Thymus (tissue), 11 donors: ENCODE measurements around the gene FIZ1. TPM values are rescaled to one million over a fixed set of nuclear protein-coding genes. Genes with fewer than 3 reads are reported as not detected.

Source experiments
- DNase-seq, 9 donors: peaks; one replicate each; pipeline ENCODE4 v3.0.0-alpha.2; 2013; ENCODE audit warnings: low spot score in 9 of 9, low read depth in 6 of 9, missing footprints in 1 of 9
- H3K27ac ChIP-seq, 2 donors: one replicate each; pipeline ENCODE4 v1.5.1; 2013; ENCODE audit warnings: control low read depth in 1 of 2, low read depth in 1 of 2, low read length in 1 of 2, mild to moderate bottlenecking in 1 of 2, moderate library complexity in 1 of 2
- H3K27me3 ChIP-seq, 2 donors: one replicate each; pipeline ENCODE4 v1.5.1; 2013; ENCODE audit warnings: low read length in 1 of 2; ENCODE audit not compliant: control insufficient read depth in 2 of 2, insufficient read depth in 1 of 2
- H3K36me3 ChIP-seq, 2 donors: one replicate each; pipeline ENCODE4 v1.5.1; 2013; ENCODE audit warnings: low read length in 1 of 2, mild to moderate bottlenecking in 1 of 2, moderate library complexity in 1 of 2; ENCODE audit not compliant: control insufficient read depth in 2 of 2, insufficient read depth in 2 of 2
- H3K4me1 ChIP-seq, 2 donors: one replicate each; pipeline ENCODE4 v1.5.1; 2013; ENCODE audit warnings: low read length in 2 of 2; ENCODE audit not compliant: control insufficient read depth in 2 of 2, insufficient read depth in 2 of 2
- H3K4me3 ChIP-seq, 2 donors: one replicate each; pipeline ENCODE4 v1.5.1; 2013; ENCODE audit warnings: low read length in 2 of 2, control low read depth in 1 of 2, mild to moderate bottlenecking in 1 of 2
- H3K9me3 ChIP-seq, 2 donors: one replicate each; pipeline ENCODE4 v1.5.1; 2013; ENCODE audit warnings: low read length in 1 of 2, mild to moderate bottlenecking in 1 of 2; ENCODE audit not compliant: control insufficient read depth in 2 of 2, insufficient read depth in 1 of 2
- WGBS: extraction: QIAGEN DNeasy Blood & Tissue Kit; methylation state at CpG from one replicate; pipeline ENCODE4 v1.1.7; 2013; 5-methylcytosine and 5-hydroxymethylcytosine counted together
- polyA plus RNA-seq: library from polyadenylated mRNA; stranded (reverse); fragments of 200-250 nt; gene quantifications from one replicate; pipeline ENCODE4 v1.2.3, GENCODE V29; 2013
- total RNA-seq: library from RNA; stranded (reverse); fragments of 120-200 nt; gene quantifications from one replicate; pipeline ENCODE4 v1.2.4, GENCODE V29; 2013
- donor health status: healthy.

Gene FIZ1
- total and polyA plus RNA-seq, 2 donors, result 4.6 to 11.9 TPM

GRCh38 chr19:55644191-55644833 is 45.0 kb upstream of the FIZ1 start:
- no peak overlapping the region for H3K27ac ChIP-seq

GRCh38 chr19:55643887-55644176 is 44.5 kb upstream of the FIZ1 start:
- peaks cover 0 to 16% of the 10 kb centered on the region in 2 donors for H3K27me3 ChIP-seq
- H3K36me3 ChIP-seq, result peaks cover 11 to 12% of the 10 kb centered on the region in 2 donors
- under 1% methylated on average over 15 of the region's 15 CpGs for WGBS
- H3K27ac ChIP-seq, result peak overlapping the region; percentile 2 to 53
- peak overlapping the region; percentile 63 to 65 for H3K4me3 ChIP-seq
- DNase-seq, result no peak
- peaks cover 31 to 65% of the 10 kb centered on the region in 2 donors for H3K4me1 ChIP-seq
- H3K9me3 ChIP-seq, result peaks cover 0 to 15% of the 10 kb centered on the region in 2 donors

More at GRCh38 chr19:55644191-55644833, 45.0 kb upstream of the FIZ1 start:
- no peak for DNase-seq
- Histone ChIP-seq H3K36me3 (peaks cover 11 to 12% of the 10 kb centered on the region in 2 donors), H3K27me3 (peaks cover 0 to 16% of the 10 kb centered on the region in 2 donors), H3K4me3 (peak overlapping the region; percentile 63 to 65), H3K9me3 (peaks cover 0 to 15% of the 10 kb centered on the region in 2 donors), H3K4me1 (peaks cover 33 to 65% of the 10 kb centered on the region in 2 donors)
- WGBS, result 73% methylated on average over 12 of the region's 12 CpGs

- 3% methylated on average over 56 of the region's 56 CpGs for WGBS
- peak in 4 of 9 donors; percentile 60 to 85 (median 74) for DNase-seq
These were observed 43.9 kb upstream of the FIZ1 start, which contains the start of gene ZNF581 for GRCh38 chr19:55643003-55643886. ZNF581 (plus strand) TSS chr19:55643649; CDS start chr19:55644572, 923 bp downstream.

GRCh38 chr19:55642153-55643002 is 43.1 kb upstream of the FIZ1 start:
- H3K27ac ChIP-seq, result peak overlapping the region; percentile 71 to 91
- peaks cover 29 to 54% of the 10 kb centered on the region in 2 donors for H3K4me1 ChIP-seq
- H3K36me3 ChIP-seq, result peaks cover 11 to 21% of the 10 kb centered on the region in 2 donors
- peaks cover 0 to 15% of the 10 kb centered on the region in 2 donors for H3K9me3 ChIP-seq
- peak in 1 of 9 donors; percentile 36 for DNase-seq
- peak overlapping the region; percentile 65 to 76 for H3K4me3 ChIP-seq
- H3K27me3 ChIP-seq, result peaks cover 0 to 16% of the 10 kb centered on the region in 2 donors
- WGBS, result 2% methylated on average over 65 of the region's 65 CpGs

More at GRCh38 chr19:55643003-55643886, 43.9 kb upstream of the FIZ1 start, which contains the start of gene ZNF581:
- H3K4me1 ChIP-seq, result peaks cover 27 to 60% of the 10 kb centered on the region in 2 donors
- peak within 1 kb of the TSS; percentile 65 to 76 for H3K4me3 ChIP-seq
- peak within 1 kb of the TSS; percentile 77 to 93 for H3K27ac ChIP-seq
- peaks cover 11 to 12% of the 10 kb centered on the region in 2 donors for H3K36me3 ChIP-seq
- peaks cover 0 to 15% of the 10 kb centered on the region in 2 donors for H3K9me3 ChIP-seq
- peaks cover 0 to 16% of the 10 kb centered on the region in 2 donors for H3K27me3 ChIP-seq

- Histone ChIP-seq H3K27me3 (peaks cover 0 to 16% of the 10 kb centered on the region in 2 donors), H3K36me3 (peaks cover 11 to 21% of the 10 kb centered on the region in 2 donors), H3K27ac (peak overlapping the region; percentile 81 to 91), H3K9me3 (peaks cover 0 to 15% of the 10 kb centered on the region in 2 donors), H3K4me3 (peak overlapping the region; percentile 65 to 76), H3K4me1 (peaks cover 30 to 51% of the 10 kb centered on the region in 2 donors)
- peak in 1 of 9 donors; percentile 52 for DNase-seq
- WGBS, result under 1% methylated on average over 25 of the region's 25 CpGs
These were observed 42.3 kb upstream of the FIZ1 start for GRCh38 chr19:55641426-55642152.

- Histone ChIP-seq H3K27me3 (peaks cover 0 to 16% of the 10 kb centered on the region in 2 donors), H3K4me3 (peak within 1 kb of the TSS; percentile 65 to 76), H3K4me1 (peaks cover 36 to 58% of the 10 kb centered on the region in 2 donors), H3K27ac (peak within 1 kb of the TSS; percentile 86 to 91), H3K36me3 (peaks cover 11 to 21% of the 10 kb centered on the region in 2 donors), H3K9me3 (peaks cover 0 to 15% of the 10 kb centered on the region in 2 donors)
- 2% methylated on average over 89 of the region's 89 CpGs for WGBS
- DNase-seq, result peak in 3 of 9 donors; percentile 49 to 72 (median 60)
These were observed 41.5 kb upstream of the FIZ1 start, which contains the start of gene ZNF580 for GRCh38 chr19:55640577-55641425. ZNF580 (plus strand) TSS chr19:55641002; CDS start chr19:55642509, 1,507 bp downstream.

GRCh38 chr19:55640043-55640576 is 40.8 kb upstream of the FIZ1 start:
- 34% methylated on average over 38 of the region's 38 CpGs for WGBS
- peak in 4 of 9 donors; percentile 78 to 87 (median 83) for DNase-seq
- peaks cover 6 to 15% of the 10 kb centered on the region in 2 donors for H3K36me3 ChIP-seq

More at GRCh38 chr19:55640043-55640576, 40.8 kb upstream of the FIZ1 start:
- Histone ChIP-seq H3K4me3 (peak overlapping the region; percentile 35 to 65), H3K4me1 (peaks cover 43 to 65% of the 10 kb centered on the region in 2 donors), H3K27ac (peak overlapping the region; percentile 86 to 91), H3K27me3 (peaks cover 0 to 16% of the 10 kb centered on the region in 2 donors), H3K9me3 (peaks cover 0 to 15% of the 10 kb centered on the region in 2 donors)
